Muscle of back (tissue), 11 donors: ENCODE results near the gene DFFB. TPM values are rescaled to one million over a fixed set of nuclear protein-coding genes. Genes with fewer than 3 reads are reported as not detected.

Experiments
- DNase-seq, 3 donors: peaks; one replicate each; pipeline versions ENCODE4 v3.0.0 to v3.0.0-alpha.2; 2013
- polyA plus RNA-seq, 10 donors: library from polyadenylated mRNA; unstranded; fragments of 120-200 nt; gene quantifications; one replicate each; pipeline ENCODE4 v1.2.1, GENCODE V29; 2013; ENCODE audit not compliant: insufficient read length in 10 of 10

DFFB gene
- polyA plus RNA-seq, 10 donors, result 3.5 to 7.6 (median 5.0) TPM

GRCh38 chr1:3924825-3925220 lies 67.5 kb downstream of the DFFB start:
- peak in 2 of 3 donors; percentile 33 to 66 for DNase-seq

- DNase-seq, result no peak
Observed at GRCh38 chr1:3925256-3925655, 68.0 kb downstream of the DFFB start.

- DNase-seq, result no peak
Observed at GRCh38 chr1:3925762-3926161, 68.5 kb downstream of the DFFB start.

- DNase-seq, result no peak
Observed at GRCh38 chr1:3926956-3927355, 69.7 kb downstream of the DFFB start.

- no peak for DNase-seq
Observed at GRCh38 chr1:3928586-3928985, 71.3 kb downstream of the DFFB start.

GRCh38 chr1:3929126-3929525 lies 71.8 kb downstream of the DFFB start:
- DNase-seq, result no peak

GRCh38 chr1:3930301-3931006 lies 73.2 kb downstream of the DFFB start:
- no peak for DNase-seq

GRCh38 chr1:3931007-3931912 lies 74.0 kb downstream of the DFFB start:
- DNase-seq, result no peak

- DNase-seq, result no peak
Observed at GRCh38 chr1:3932156-3932919, 75.1 kb downstream of the DFFB start.

Other genes starting within 250 kb of the DFFB start
- gene MEGF6, start 246.0 kb upstream of the DFFB start, polyA plus RNA-seq, result 10 to 100 TPM in 4 of 10 donors, 1 to 10 TPM in 6; 6.3 to 37.6 (median 9.5) TPM
- 10 to 100 TPM; 25.7 to 31.7 (median 29.7) TPM for gene TPRG1L, start 232.5 kb upstream of the DFFB start, polyA plus RNA-seq
- gene WRAP73, start 207.4 kb upstream of the DFFB start, polyA plus RNA-seq, result 10 to 100 TPM; 10.1 to 12.3 (median 11.7) TPM
- gene TP73, start 205.0 kb upstream of the DFFB start, polyA plus RNA-seq, result 1 to 10 TPM in 5 of 10 donors, under 1 TPM in 5; 0.60 to 3.2 (median 0.91) TPM
- under 1 TPM in 9 of 10 donors, not detected in 1; 0.09 to 0.30 (median 0.16) TPM for gene CCDC27, start 105.0 kb upstream of the DFFB start, polyA plus RNA-seq
- 1 to 10 TPM; 1.6 to 5.7 (median 3.3) TPM for gene SMIM1, start 84.7 kb upstream of the DFFB start, polyA plus RNA-seq
- gene LRRC47, start 61.0 kb upstream of the DFFB start, polyA plus RNA-seq, result 10 to 100 TPM; 40.9 to 53.9 (median 48.2) TPM
- 10 to 100 TPM; 14.4 to 26.8 (median 21.0) TPM for gene CEP104, start 265 bp upstream of the DFFB start, polyA plus RNA-seq
- gene C1orf174, start 42.8 kb downstream of the DFFB start, polyA plus RNA-seq, result 10 to 100 TPM; 15.0 to 21.9 (median 16.7) TPM